T-helper 2 cell treated with Interferon-gamma antibody and Interleukin-4, amounts not matched to agents 100 ng/mL and 5 ng/mL, for 36 hours (primary cell): ENCODE results near the gene DPEP1. TPM values are rescaled to one million over a fixed set of nuclear protein-coding genes. Genes with fewer than 3 reads are reported as not detected.
"Not testable (repeated sequence)": the region's sequence is repeated elsewhere in the genome, so short reads cannot be mapped to it uniquely, and the experiment has no call there.

Source experiments
- intact Hi-C: fragments of 100-400 bp; cut with micrococcal nuclease; formaldehyde crosslinking; loops from one replicate; pipeline ENCODE4 v1.15.1; 2023
- total RNA-seq: library from RNA; stranded (reverse); gene quantifications from 2 replicates; pipeline ENCODE4 v1.2.3, GENCODE V29; 2022

DPEP1 gene
- total RNA-seq, 1 donor from 2014 or later, result not detected

GRCh38 chr16:89670496-89671431 is 57.3 kb downstream of the DPEP1 start:
- intact Hi-C loops, result no loop called here

GRCh38 chr16:89671565-89671964 is 58.1 kb downstream of the DPEP1 start:
- intact Hi-C loops, result not testable (repeated sequence)

GRCh38 chr16:89672177-89672941 is 58.9 kb downstream of the DPEP1 start:
- intact Hi-C loops, result no loop called here

- intact Hi-C loops, result no loop called here
These were observed 64.8 kb downstream of the DPEP1 start for GRCh38 chr16:89678258-89678657.

DNA sequence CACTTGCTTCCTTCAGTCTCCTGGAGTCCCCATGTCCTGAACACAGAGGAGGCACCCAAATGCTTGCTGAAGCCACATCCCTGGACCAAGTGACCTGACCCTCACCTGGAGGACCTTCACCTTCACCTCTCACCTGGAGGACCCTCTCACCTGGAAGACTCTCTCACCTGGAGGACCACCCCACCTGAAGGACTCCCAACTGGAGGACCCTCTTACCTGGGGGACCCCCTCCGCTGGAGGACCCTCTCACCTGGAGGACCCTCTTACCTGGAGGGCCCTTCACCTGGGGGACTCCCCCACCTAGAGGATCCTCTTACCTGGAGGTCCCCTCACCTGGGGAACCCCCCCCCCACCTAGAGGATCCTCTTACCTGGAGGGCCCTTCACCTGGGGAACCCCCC is 72.5 kb downstream of the DPEP1 start:
- intact Hi-C loops, result loop anchor here (1.0 kb wide), 1 partner anchor 29 kb away; the partner anchor contains the start of genes CHMP1A and SPATA33

- intact Hi-C loops, result loop anchor here (1.0 kb wide), 2 partner anchors 14 to 29 kb away; partner anchors contain the start of genes CHMP1A and SPATA33
These were observed 73.2 kb downstream of the DPEP1 start, which contains the start of gene CDK10 for GRCh38 chr16:89686520-89687091. CDK10 (plus strand) TSS chr16:89686689; CDS start chr16:89686711, 22 bp downstream.

- intact Hi-C loops, result loop anchor here (1.0 kb wide), 1 partner anchor 13 kb away; no protein-coding TSS in a partner anchor
These were observed 73.9 kb downstream of the DPEP1 start for GRCh38 chr16:89687092-89687940.

Other genes with a start within 250 kb of the DPEP1 start
- gene ANKRD11, start 123.1 kb upstream of the DPEP1 start, total RNA-seq, result 154 and 155 TPM in 2 replicates
- 115 and 116 TPM in 2 replicates for gene SPG7, start 105.2 kb upstream of the DPEP1 start, total RNA-seq
- gene RPL13, start 53.0 kb upstream of the DPEP1 start, total RNA-seq, result 2,174 and 2,182 TPM in 2 replicates
- gene CPNE7, start 37.9 kb upstream of the DPEP1 start, total RNA-seq, result 3.8 and 6.7 TPM in 2 replicates
- 98.8 and 101 TPM in 2 replicates for gene CHMP1A, start 44.1 kb downstream of the DPEP1 start, total RNA-seq
- 16.6 and 19.5 TPM in 2 replicates for gene SPATA33, start 44.2 kb downstream of the DPEP1 start, total RNA-seq
- gene CDK10, start 73.0 kb downstream of the DPEP1 start, total RNA-seq, result 91.5 and 96.3 TPM in 2 replicates
- gene SPATA2L, start 88.1 kb downstream of the DPEP1 start, total RNA-seq, result 6.0 and 6.7 TPM in 2 replicates
- 11.9 and 13.0 TPM in 2 replicates for gene VPS9D1, start 107.3 kb downstream of the DPEP1 start, total RNA-seq
- gene ZNF276, start 107.9 kb downstream of the DPEP1 start, total RNA-seq, result 75.6 and 79.0 TPM in 2 replicates
- gene FANCA, start 203.0 kb downstream of the DPEP1 start, total RNA-seq, result 156 and 173 TPM in 2 replicates
- gene SPIRE2, start 214.8 kb downstream of the DPEP1 start, total RNA-seq, result 1.2 and 1.3 TPM in 2 replicates